IPS-18a (cell line): ENCODE measurements around the gene BMP8B.
"Not testable (repeated sequence)": the region's sequence is repeated elsewhere in the genome, so short reads cannot be mapped to it uniquely, and the experiment has no call there.

Experiments
- H3K27ac ChIP-seq: one replicate; pipeline ENCODE4 v1.5.1; 2013; ENCODE audit warnings: low read length
- H3K27me3 ChIP-seq: one replicate; pipeline ENCODE4 v1.6.1; 2013; ENCODE audit warnings: mild to moderate bottlenecking, low read length; ENCODE audit not compliant: control insufficient read depth, insufficient read depth
- H3K36me3 ChIP-seq: one replicate; pipeline ENCODE4 v1.6.1; 2013; ENCODE audit warnings: low read depth, low read length; ENCODE audit not compliant: control insufficient read depth
- H3K4me1 ChIP-seq: one replicate; pipeline ENCODE4 v1.6.1; 2013; ENCODE audit warnings: low read depth, low read length; ENCODE audit not compliant: control insufficient read depth
- H3K4me3 ChIP-seq: one replicate; pipeline ENCODE4 v1.5.1; 2013; ENCODE audit warnings: low read length
- H3K9ac ChIP-seq: one replicate; pipeline ENCODE4 v1.6.1; 2013; ENCODE audit warnings: mild to moderate bottlenecking, low read length, moderate library complexity
- H3K9me3 ChIP-seq: one replicate; pipeline ENCODE4 v1.6.1; 2013; ENCODE audit warnings: low read depth, low read length; ENCODE audit not compliant: control insufficient read depth

The BMP8B gene

GRCh38 chr1:39802496-39803260 is 14.0 kb upstream of the BMP8B start:
- Histone ChIP-seq H3K36me3 (no peaks in the 10 kb centered on the region), H3K9me3 (no peaks in the 10 kb centered on the region), H3K4me1 (no peaks in the 10 kb centered on the region), H3K27ac (no peak overlapping the region), H3K4me3 (no peak overlapping the region), H3K27me3 (no peaks in the 10 kb centered on the region), H3K9ac (no peak overlapping the region)

- Histone ChIP-seq H3K27ac (no peak overlapping the region), H3K36me3 (no peaks in the 10 kb centered on the region), H3K9me3 (no peaks in the 10 kb centered on the region), H3K4me3 (no peak overlapping the region), H3K4me1 (no peaks in the 10 kb centered on the region), H3K27me3 (no peaks in the 10 kb centered on the region), H3K9ac (no peak overlapping the region)
Measured at GRCh38 chr1:39800471-39800835, 11.8 kb upstream of the BMP8B start.

- Histone ChIP-seq H3K4me3 (no peak overlapping the region), H3K4me1 (no peaks in the 10 kb centered on the region), H3K9me3 (no peaks in the 10 kb centered on the region), H3K27me3 (no peaks in the 10 kb centered on the region), H3K9ac (no peak overlapping the region), H3K27ac (no peak overlapping the region), H3K36me3 (no peaks in the 10 kb centered on the region)
Measured at GRCh38 chr1:39799770-39800470, 11.3 kb upstream of the BMP8B start.

GRCh38 chr1:39798859-39799769 is 10.4 kb upstream of the BMP8B start:
- H3K4me3 ChIP-seq, H3K36me3 ChIP-seq, H3K9me3 ChIP-seq, H3K27ac ChIP-seq, H3K27me3 ChIP-seq, H3K9ac ChIP-seq, H3K4me1 ChIP-seq: not testable (repeated sequence)

GRCh38 chr1:39795651-39796050 is 7.0 kb upstream of the BMP8B start:
- H3K4me1 ChIP-seq, result no peaks in the 10 kb centered on the region

GRCh38 chr1:39791838-39792237 is 3.2 kb upstream of the BMP8B start:
- H3K27ac ChIP-seq, result no peak overlapping the region
- H3K4me3 ChIP-seq, result no peak overlapping the region
- no peaks in the 10 kb centered on the region for H3K36me3 ChIP-seq
- H3K4me1 ChIP-seq, result no peaks in the 10 kb centered on the region
- no peaks in the 10 kb centered on the region for H3K9me3 ChIP-seq
- peaks cover 55% of the 10 kb centered on the region for H3K27me3 ChIP-seq
- no peak overlapping the region for H3K9ac ChIP-seq

More at GRCh38 chr1:39795651-39796050, 7.0 kb upstream of the BMP8B start:
- H3K9ac ChIP-seq, result no peak overlapping the region
- no peaks in the 10 kb centered on the region for H3K9me3 ChIP-seq
- no peaks in the 10 kb centered on the region for H3K36me3 ChIP-seq
- H3K27me3 ChIP-seq, result peaks cover 20% of the 10 kb centered on the region
- no peak overlapping the region for H3K27ac ChIP-seq
- H3K4me3 ChIP-seq, result no peak overlapping the region

GRCh38 chr1:39789571-39790110 is 976 bp upstream of the BMP8B start:
- Histone ChIP-seq H3K27ac (no peak overlapping the region), H3K27me3 (peaks cover 71% of the 10 kb centered on the region), H3K9me3 (no peaks in the 10 kb centered on the region), H3K9ac (no peak overlapping the region), H3K4me1 (no peaks in the 10 kb centered on the region), H3K4me3 (peak overlapping the region; percentile 44), H3K36me3 (no peaks in the 10 kb centered on the region)

- Histone ChIP-seq H3K4me1 (no peaks in the 10 kb centered on the region), H3K27me3 (peaks cover 75% of the 10 kb centered on the region), H3K27ac (no peak overlapping the region), H3K9ac (no peak overlapping the region), H3K9me3 (no peaks in the 10 kb centered on the region), H3K4me3 (no peak overlapping the region), H3K36me3 (no peaks in the 10 kb centered on the region)
Measured at GRCh38 chr1:39788426-39788757, 273 bp downstream of the BMP8B start.

- not testable (repeated sequence) for H3K27ac ChIP-seq, H3K9ac ChIP-seq, H3K9me3 ChIP-seq, H3K36me3 ChIP-seq, H3K4me1 ChIP-seq, H3K4me3 ChIP-seq
- peaks cover 74% of the 10 kb centered on the region for H3K27me3 ChIP-seq
Measured at GRCh38 chr1:39787964-39788363, 701 bp downstream of the BMP8B start.

GRCh38 chr1:39787468-39787867 is 1.2 kb downstream of the BMP8B start:
- H3K27me3 ChIP-seq, result peaks cover 69% of the 10 kb centered on the region
- no peaks in the 10 kb centered on the region for H3K4me1 ChIP-seq
- no peak overlapping the region for H3K9ac ChIP-seq
- H3K36me3 ChIP-seq, result no peaks in the 10 kb centered on the region
- H3K27ac ChIP-seq, result no peak overlapping the region
- H3K9me3 ChIP-seq, result no peaks in the 10 kb centered on the region
- no peak overlapping the region for H3K4me3 ChIP-seq

GRCh38 chr1:39787108-39787375 is 1.6 kb downstream of the BMP8B start:
- not testable (repeated sequence) for H3K27ac ChIP-seq, H3K4me3 ChIP-seq, H3K9me3 ChIP-seq, H3K36me3 ChIP-seq, H3K9ac ChIP-seq, H3K4me1 ChIP-seq
- H3K27me3 ChIP-seq, result peaks cover 68% of the 10 kb centered on the region
